NCI-H2081 (cell line): ENCODE data around the gene C19orf47.
"Not testable (repeated sequence)": the region's sequence is repeated elsewhere in the genome, so short reads cannot be mapped to it uniquely, and the experiment has no call there.

Experiments
- DNase-seq, 2 experiments: peaks; one replicate each; lab custom pipeline; 2025; lab: John Stamatoyannopoulos, UW

The C19orf47 gene

GRCh38 chr19:40376286-40376862 lies 28.2 kb upstream of the C19orf47 start:
- no peak for DNase-seq

- no peak for DNase-seq
Observed at GRCh38 chr19:40374084-40374483, 25.9 kb upstream of the C19orf47 start.

- no peak for DNase-seq
Observed at GRCh38 chr19:40371802-40372122, 23.6 kb upstream of the C19orf47 start.

GRCh38 chr19:40370997-40371801 lies 23.0 kb upstream of the C19orf47 start:
- no peak for DNase-seq

GRCh38 chr19:40370253-40370652 lies 22.1 kb upstream of the C19orf47 start:
- not testable (repeated sequence) for DNase-seq

- no peak for DNase-seq
Observed at GRCh38 chr19:40369797-40370196, 21.6 kb upstream of the C19orf47 start.

- DNase-seq, result no peak
Observed at GRCh38 chr19:40367577-40368434, 19.6 kb upstream of the C19orf47 start.

- no peak for DNase-seq
Observed at GRCh38 chr19:40366697-40367561, 18.7 kb upstream of the C19orf47 start.

GRCh38 chr19:40365613-40366401 lies 17.6 kb upstream of the C19orf47 start:
- no peak for DNase-seq

- no peak for DNase-seq
Observed at GRCh38 chr19:40365010-40365409, 16.8 kb upstream of the C19orf47 start.

- no peak for DNase-seq
Observed at GRCh38 chr19:40363069-40363468, 14.9 kb upstream of the C19orf47 start.

GRCh38 chr19:40362160-40362559 lies 14.0 kb upstream of the C19orf47 start:
- DNase-seq, result no peak

GRCh38 chr19:40360708-40361241 lies 12.6 kb upstream of the C19orf47 start:
- DNase-seq, result no peak

GRCh38 chr19:40360020-40360707 lies 12.0 kb upstream of the C19orf47 start:
- DNase-seq, result no peak

- DNase-seq, result no peak
Observed at GRCh38 chr19:40358773-40359172, 10.6 kb upstream of the C19orf47 start.

- no peak for DNase-seq
Observed at GRCh38 chr19:40357640-40358039, 9.4 kb upstream of the C19orf47 start.

- DNase-seq, result no peak
Observed at GRCh38 chr19:40356681-40357595, 8.7 kb upstream of the C19orf47 start.

GRCh38 chr19:40355975-40356680 lies 7.9 kb upstream of the C19orf47 start:
- no peak for DNase-seq
